NCI-H2227 treated with DMSO at 0.1 percent for 48 hours (cell line): Measurements from ENCODE around the gene TSC22D3.

Experiments
- DNase-seq: peaks from one replicate; lab custom pipeline; 2025; lab: John Stamatoyannopoulos, UW

TSC22D3 gene

GRCh38 chrX:107760304-107761077 is 15.1 kb downstream of the TSC22D3 start:
- DNase-seq, result no peak

DNA sequence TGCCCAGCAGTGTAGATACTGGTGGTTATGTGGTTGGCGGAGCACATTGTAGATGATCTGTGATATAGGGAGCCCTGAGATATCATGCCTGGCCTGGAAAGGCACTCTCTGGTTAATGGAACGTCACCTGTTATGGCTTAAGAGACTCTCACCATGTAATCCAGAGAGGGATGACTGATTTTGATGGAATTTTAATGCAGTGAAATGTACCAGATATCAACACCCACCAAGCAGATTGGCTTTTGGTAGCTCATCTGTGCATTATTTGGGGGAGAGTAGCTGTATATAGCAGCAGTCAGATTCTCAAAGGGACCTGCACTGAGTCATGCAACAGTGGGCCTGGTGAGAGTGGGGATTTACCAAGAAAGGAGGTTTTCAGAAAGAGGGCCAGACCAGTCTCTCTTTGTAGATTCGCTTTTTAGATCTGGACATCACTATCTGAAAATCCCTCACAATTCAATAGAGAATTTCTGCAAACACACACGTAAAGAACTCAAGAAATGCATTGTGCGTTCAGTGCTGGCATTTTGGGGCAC is 17.3 kb downstream of the TSC22D3 start:
- no peak for DNase-seq

DNA sequence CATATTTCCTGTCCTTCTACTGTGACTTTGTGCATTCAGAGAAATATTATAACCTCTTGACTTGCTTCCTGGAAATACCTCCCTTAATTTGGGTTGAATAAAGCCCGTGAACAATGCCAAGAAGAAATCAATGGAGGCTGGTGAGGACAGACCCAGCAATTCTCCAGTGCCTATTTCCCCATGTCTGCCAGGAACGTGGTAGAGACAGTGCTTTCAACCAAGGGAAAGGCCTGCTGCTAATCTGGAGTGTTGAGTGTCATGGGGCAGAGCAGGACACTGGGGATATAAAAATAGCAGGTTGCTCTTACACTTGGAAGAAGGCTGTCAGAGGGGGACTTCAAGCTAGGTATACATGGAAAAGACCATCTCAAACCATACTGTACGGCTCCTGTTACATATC is 19.9 kb downstream of the TSC22D3 start:
- DNase-seq, result no peak

- DNase-seq, result no peak
These were observed 22.4 kb downstream of the TSC22D3 start for GRCh38 chrX:107753187-107753586.

DNA sequence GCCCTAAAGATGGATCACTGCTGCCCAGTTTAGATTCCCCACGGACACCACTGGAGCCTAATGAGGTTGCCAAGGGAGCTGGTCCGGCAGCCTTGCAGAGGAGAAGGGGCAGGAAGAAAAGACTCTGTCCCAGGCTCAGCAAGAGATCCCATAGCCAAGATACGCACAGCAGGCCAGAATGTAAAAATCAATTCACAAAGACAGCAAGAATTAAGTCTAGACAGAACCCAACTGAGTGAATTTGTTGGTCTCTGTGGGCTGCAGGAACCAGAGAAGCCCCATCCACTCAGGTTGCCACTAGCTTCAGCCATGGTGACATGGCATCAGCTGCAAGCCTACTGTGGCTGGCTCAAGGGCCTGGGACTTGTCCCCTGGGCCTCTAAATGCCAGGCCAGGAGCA is 22.9 kb downstream of the TSC22D3 start:
- no peak for DNase-seq

DNA sequence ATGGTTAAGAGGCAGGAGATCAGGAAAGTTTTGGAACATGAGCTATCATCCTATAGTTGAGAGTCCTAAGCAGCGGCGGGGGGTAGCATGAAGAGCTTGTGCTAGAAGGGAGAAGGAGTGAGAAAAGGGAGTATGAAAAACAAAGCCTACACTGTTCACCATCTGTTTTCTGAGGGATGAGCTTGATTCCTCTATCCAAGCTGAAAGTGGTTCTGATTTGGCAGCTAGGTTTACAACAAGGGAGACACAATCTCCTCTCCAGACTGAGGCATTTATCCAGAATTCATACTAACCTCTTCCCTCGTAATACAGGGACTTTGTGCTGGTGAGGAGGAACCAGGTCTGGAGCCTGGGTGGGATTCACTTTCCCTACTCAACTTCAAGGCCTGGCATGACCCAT is 23.5 kb downstream of the TSC22D3 start:
- no peak for DNase-seq

- no peak for DNase-seq
These were observed 24.6 kb downstream of the TSC22D3 start for GRCh38 chrX:107750861-107751445.

GRCh38 chrX:107750263-107750662 is 25.3 kb downstream of the TSC22D3 start:
- DNase-seq, result no peak

- no peak for DNase-seq
These were observed 27.1 kb downstream of the TSC22D3 start for GRCh38 chrX:107748506-107748905.

- DNase-seq, result peak; percentile 60
These were observed 27.9 kb downstream of the TSC22D3 start for GRCh38 chrX:107747596-107748161.

DNA sequence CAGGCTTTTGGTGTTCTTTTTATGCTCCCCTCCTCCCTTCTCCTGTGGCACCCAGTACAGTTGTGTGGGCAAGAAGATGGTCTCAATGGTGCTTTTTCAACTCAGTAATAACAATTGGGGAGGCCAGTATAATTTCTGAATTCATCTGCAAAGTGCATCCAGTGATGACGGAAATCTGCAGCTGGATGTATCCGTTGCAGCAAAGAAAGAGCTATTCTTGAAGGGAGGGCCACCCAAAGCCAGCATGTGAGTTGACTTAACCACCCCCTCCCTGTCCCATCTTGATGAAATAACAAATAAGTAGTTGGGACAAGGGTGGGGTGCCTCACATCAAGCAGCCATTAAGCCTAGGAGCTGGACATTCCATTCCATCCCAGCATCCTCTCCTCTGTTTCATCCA is 30.7 kb downstream of the TSC22D3 start:
- no peak for DNase-seq

- no peak for DNase-seq
These were observed 31.6 kb downstream of the TSC22D3 start for GRCh38 chrX:107743995-107744394.

GRCh38 chrX:107742700-107743191 is 32.8 kb downstream of the TSC22D3 start:
- no peak for DNase-seq

DNA sequence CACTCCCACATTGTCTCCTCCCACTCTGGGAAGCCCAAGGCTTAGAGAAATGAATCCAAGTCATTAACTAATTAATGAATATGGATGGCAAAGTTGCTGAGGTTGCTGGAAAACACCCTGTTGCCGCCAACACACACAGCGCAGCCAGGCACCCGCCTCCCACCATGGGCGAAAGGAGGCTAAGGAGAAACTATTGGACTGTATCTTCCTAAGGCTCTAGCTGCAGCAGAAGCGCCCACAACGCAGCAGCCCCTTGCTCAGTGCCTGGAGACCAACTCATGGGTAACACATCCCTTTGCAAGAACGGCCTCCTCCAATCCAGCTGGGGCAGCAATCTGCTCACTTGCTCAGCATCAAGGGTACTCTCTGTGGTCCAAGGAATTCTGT is 34.2 kb downstream of the TSC22D3 start:
- DNase-seq, result no peak

DNA sequence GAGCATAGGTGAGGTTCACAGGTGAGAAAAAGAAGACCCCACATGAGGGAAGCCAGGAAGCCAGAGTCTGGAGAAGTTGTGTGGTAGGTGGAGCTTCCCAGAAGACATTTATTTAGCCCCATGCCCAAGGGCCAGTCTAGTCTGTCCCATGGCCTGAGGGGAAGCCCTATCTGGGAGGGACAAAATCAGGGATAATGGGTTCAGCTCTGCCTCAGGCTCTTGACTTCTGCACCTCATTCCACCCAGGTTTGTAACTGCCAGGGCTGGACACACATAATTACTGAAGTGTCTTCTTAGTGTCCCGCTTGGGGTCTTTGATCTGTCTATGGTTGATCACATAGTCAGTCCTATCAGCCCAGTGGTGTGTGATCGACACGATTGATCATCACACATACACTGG is 36.0 kb downstream of the TSC22D3 start:
- no peak for DNase-seq

DNA sequence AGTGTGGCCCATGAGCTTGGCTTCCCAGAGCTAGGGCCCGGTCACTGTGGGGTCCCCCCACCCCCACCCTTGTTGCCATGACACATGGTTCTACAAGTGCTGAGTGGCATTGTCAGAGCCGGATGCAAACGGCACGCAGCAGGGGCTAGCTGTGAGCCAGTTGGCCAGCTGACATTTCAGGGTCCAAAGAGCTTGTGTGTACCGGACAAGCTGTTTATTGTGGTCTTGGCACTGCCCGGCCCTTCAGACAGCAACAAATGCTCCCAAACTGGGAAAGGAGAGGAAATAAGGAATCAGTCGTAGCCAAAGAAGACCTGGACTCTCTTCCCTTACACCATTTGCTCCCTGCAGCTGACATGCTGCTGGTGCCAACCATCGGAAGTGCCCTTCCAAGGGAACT is 36.8 kb downstream of the TSC22D3 start:
- no peak for DNase-seq

GRCh38 chrX:107738272-107738671 is 37.3 kb downstream of the TSC22D3 start:
- no peak for DNase-seq

- peak; percentile 26 for DNase-seq
These were observed 38.6 kb downstream of the TSC22D3 start for GRCh38 chrX:107736781-107737531.

DNA sequence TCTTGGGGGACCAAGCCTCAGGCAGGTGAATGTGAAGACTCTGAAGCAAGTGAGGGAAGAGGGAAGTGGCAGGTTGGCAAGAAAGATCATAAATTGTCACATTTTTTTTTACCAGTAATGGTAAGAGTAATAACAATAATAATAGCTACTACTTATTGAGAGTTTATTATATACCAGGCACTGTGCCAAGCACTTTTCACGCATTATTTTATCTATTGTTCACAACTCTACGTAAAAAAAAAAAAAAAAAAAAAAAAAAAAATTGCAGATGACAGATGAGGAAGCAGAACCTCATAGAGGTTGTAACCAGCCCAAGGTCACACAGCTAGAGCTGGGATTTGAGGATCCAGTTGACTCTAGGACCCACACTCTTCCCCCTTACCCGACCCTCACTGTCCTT is 40.9 kb downstream of the TSC22D3 start:
- DNase-seq, result no peak

DNA sequence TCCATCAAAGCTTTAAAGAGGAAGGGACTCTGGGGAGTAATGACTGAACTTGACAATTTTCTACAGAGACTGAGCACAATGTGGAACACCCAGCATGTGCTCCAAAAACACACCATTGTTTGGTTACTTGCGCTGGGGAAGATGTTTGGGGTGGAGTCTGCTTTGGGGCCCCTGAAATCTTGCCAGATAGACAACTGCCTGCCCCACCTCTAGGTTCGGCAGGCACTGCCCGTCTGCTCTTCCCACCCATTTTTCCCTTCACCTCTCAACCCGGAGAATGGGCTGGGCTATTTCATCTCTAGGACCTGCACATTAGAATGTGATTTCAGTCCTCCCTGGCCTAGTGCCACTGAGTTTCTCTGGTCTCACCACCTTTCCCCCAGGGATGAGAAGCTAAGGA is 41.9 kb downstream of the TSC22D3 start:
- DNase-seq, result no peak

DNA sequence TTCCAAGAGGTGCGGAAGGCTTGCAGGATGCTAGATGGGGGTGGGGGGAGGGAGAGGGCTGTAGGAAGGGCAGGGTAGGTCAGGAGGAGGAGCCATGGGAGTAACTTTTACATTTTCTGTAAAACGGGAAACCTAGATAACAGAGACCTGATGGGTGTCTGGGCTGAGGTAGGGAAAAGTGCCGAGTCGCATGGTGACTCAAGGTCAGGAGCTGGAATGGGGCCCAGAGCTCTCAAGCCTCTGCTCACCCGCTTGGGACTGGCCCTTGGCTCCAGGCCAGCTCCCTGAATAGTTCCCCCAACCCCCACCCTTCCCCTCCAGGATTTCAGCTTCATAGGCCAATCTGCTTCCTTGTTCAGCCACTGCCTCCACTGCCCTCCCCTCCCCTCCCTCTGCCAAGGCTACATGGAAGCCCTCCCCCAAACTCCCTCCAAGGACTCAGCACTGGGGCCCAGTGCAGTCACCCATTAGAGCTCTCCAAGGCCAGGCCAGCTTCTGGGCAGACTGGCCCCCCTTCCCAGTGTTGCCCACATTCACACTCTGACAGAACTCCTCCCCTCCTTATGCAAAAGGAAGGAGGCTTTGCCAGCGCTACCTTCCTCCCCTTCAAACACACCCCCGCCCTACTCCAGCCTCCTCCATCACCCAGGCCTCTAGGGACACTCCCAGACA is 43.6 kb downstream of the TSC22D3 start:
- no peak for DNase-seq
